H1 (cell line): ENCODE results near the gene FCMR. TPM values are rescaled to one million over a fixed set of nuclear protein-coding genes. Genes with fewer than 3 reads are reported as not detected.

ENCODE experiments used
- CTCF ChIA-PET: fragments of 300-600 bp; sonication (Branson Sonifier 250); formaldehyde crosslinking; loops from one replicate; lab custom pipeline; 2021; ENCODE audit not compliant: partially characterized antibody; lab: Charles Lee
- POLR2A ChIA-PET: fragments of 300-600 bp; sonication (Branson Sonifier 250); formaldehyde crosslinking; loops from one replicate; lab custom pipeline; 2021; ENCODE audit warnings: inconsistent platforms; ENCODE audit not compliant: partially characterized antibody; lab: Charles Lee
- DNase-seq, 2 experiments: peaks; one replicate each; pipeline versions ENCODE4 v3.0.0 to v3.0.0-alpha.2; 2010 to 2022; ENCODE audit warnings: low spot score in 2 of 2, low read depth in 1 of 2, mixed read lengths in 1 of 2
- FAIRE-seq: peaks from 2 replicates; lab custom pipeline; 2011; peaks lifted over from hg19 to GRCh38; lab: Jason Lieb, UNC
- H2AFZ ChIP-seq: 2 replicates; pipeline ENCODE4 v1.8.1; 2012; ENCODE audit warnings: low read length, inconsistent platforms
- H2AK5ac ChIP-seq: 2 replicates; pipeline ENCODE4 v1.6.1; 2013; ENCODE audit warnings: low read depth, low read length
- H2BK120ac ChIP-seq: replicated peaks from 2 replicates; pipeline ENCODE3; 2013; ENCODE audit warnings: low read depth, low read length, inconsistent platforms
- H2BK12ac ChIP-seq: 2 replicates; pipeline ENCODE4 v1.6.1; 2013; ENCODE audit warnings: low read depth, low read length
- H2BK15ac ChIP-seq: 2 replicates; pipeline ENCODE4 v1.6.1; 2013; ENCODE audit warnings: low read length
- H2BK20ac ChIP-seq: 2 replicates; pipeline ENCODE4 v1.6.1; 2013; ENCODE audit warnings: low read length
- H2BK5ac ChIP-seq: 2 replicates; pipeline ENCODE4 v1.6.1; 2013; ENCODE audit warnings: low read depth, low read length
- H3K14ac ChIP-seq: 2 replicates; pipeline ENCODE4 v1.6.1; 2013; ENCODE audit warnings: inconsistent platforms; ENCODE audit not compliant: insufficient read length
- H3K18ac ChIP-seq: 2 replicates; pipeline ENCODE4 v1.6.1; 2013; ENCODE audit warnings: low read length; ENCODE audit errors: extremely low read depth
- H3K23ac ChIP-seq: 2 replicates; pipeline ENCODE4 v1.6.1; 2013; ENCODE audit warnings: inconsistent platforms; ENCODE audit not compliant: insufficient read length
- H3K23me2 ChIP-seq: 2 replicates; pipeline ENCODE4 v1.6.1; 2013; ENCODE audit warnings: low read depth, low read length
- H3K27ac ChIP-seq: 2 replicates; pipeline ENCODE4 v1.6.1; 2011; ENCODE audit warnings: low read depth, low read length, inconsistent platforms
- H3K27me3 ChIP-seq, 4 experiments: replicated peaks in 1 of 4; 1 replicate in 1 of 4; 2 replicates in 3 of 4; pipeline versions ENCODE4 v1.6.1 to v1.8.1; 2011 to 2013; ENCODE audit warnings: low read length in 3 of 4, mild to moderate bottlenecking in 3 of 4, inconsistent platforms in 2 of 4, mixed read lengths in 2 of 4, moderate library complexity in 1 of 4; ENCODE audit not compliant: control insufficient read depth in 3 of 4, insufficient read depth in 3 of 4; ENCODE audit errors: extremely low read depth in 1 of 4
- H3K36me3 ChIP-seq, 4 experiments: 2 replicates each; pipeline versions ENCODE4 v1.6.1 to v1.8.1; 2011 to 2013; ENCODE audit warnings: mild to moderate bottlenecking in 4 of 4, low read length in 3 of 4, moderate library complexity in 2 of 4, control low read depth in 1 of 4, inconsistent platforms in 1 of 4; ENCODE audit not compliant: insufficient read depth in 4 of 4, control insufficient read depth in 2 of 4
- H3K4ac ChIP-seq: replicated peaks from 2 replicates; pipeline ENCODE3; 2013; ENCODE audit warnings: low read length, low read depth, mixed read lengths, inconsistent platforms; ENCODE audit not compliant: insufficient read length
- H3K4me1 ChIP-seq, 4 experiments: replicated peaks in 1 of 4; 1 replicate in 1 of 4; 2 replicates in 3 of 4; pipeline versions ENCODE4 v1.6.1 to v1.8.1; 2011 to 2013; ENCODE audit warnings: low read length in 3 of 4, inconsistent platforms in 2 of 4, mixed read lengths in 1 of 4; ENCODE audit not compliant: insufficient read depth in 4 of 4, control insufficient read depth in 3 of 4
- H3K4me2 ChIP-seq, 2 experiments: 2 replicates each; pipeline versions ENCODE4 v1.6.1 to v1.8.1; 2011 to 2013; ENCODE audit warnings: low read depth in 2 of 2, low read length in 2 of 2, control low read depth in 1 of 2, inconsistent platforms in 1 of 2, mild to moderate bottlenecking in 1 of 2; ENCODE audit not compliant: insufficient read depth in 1 of 2
- H3K4me3 ChIP-seq, 4 experiments: fragments of 200-600, 300-600 bp in 1 of 4; sonication (generic), shearing (Covaris generic), sonication (Bioruptor Twin) in 1 of 4; 2 replicates each; pipeline versions ENCODE4 v1.5.1 to v1.8.1; 2011 to 2016; ENCODE audit warnings: low read length in 4 of 4, low read depth in 3 of 4, control low read depth in 2 of 4, inconsistent platforms in 2 of 4, mild to moderate bottlenecking in 2 of 4, mixed read lengths in 1 of 4, moderate library complexity in 1 of 4; ENCODE audit not compliant: insufficient read depth in 2 of 4; ENCODE audit errors: extremely low read depth in 1 of 4
- H3K56ac ChIP-seq: replicated peaks from 2 replicates; pipeline ENCODE3; 2013; ENCODE audit warnings: low read depth, mild to moderate bottlenecking, mixed read lengths, low read length, inconsistent platforms; ENCODE audit not compliant: insufficient read length
- H3K79me1 ChIP-seq: 2 replicates; pipeline ENCODE4 v1.6.1; 2013; ENCODE audit warnings: low read depth, low read length, control low read depth
- H3K79me2 ChIP-seq, 2 experiments: 2 replicates each; pipeline versions ENCODE4 v1.6.1 to v1.8.1; 2012 to 2013; ENCODE audit warnings: low read length in 2 of 2, mild to moderate bottlenecking in 2 of 2, inconsistent platforms in 1 of 2; ENCODE audit not compliant: insufficient read depth in 2 of 2, control insufficient read depth in 1 of 2
- H3K9ac ChIP-seq, 4 experiments: replicated peaks in 1 of 4; 1 replicate in 1 of 4; 2 replicates in 3 of 4; pipeline versions ENCODE4 v1.6.1 to v1.8.1; 2011 to 2013; ENCODE audit warnings: low read depth in 3 of 4, low read length in 3 of 4, control low read depth in 2 of 4, mild to moderate bottlenecking in 2 of 4, moderate library complexity in 2 of 4, inconsistent platforms in 1 of 4; ENCODE audit errors: extremely low read depth in 1 of 4
- H3K9me3 ChIP-seq, 2 experiments: 2 replicates each; pipeline versions ENCODE4 v1.6.1 to v1.8.1; 2012 to 2013; ENCODE audit warnings: mild to moderate bottlenecking in 2 of 2, moderate library complexity in 2 of 2, control low read depth in 1 of 2, inconsistent platforms in 1 of 2, low read depth in 1 of 2, low read length in 1 of 2, mixed read lengths in 1 of 2; ENCODE audit not compliant: insufficient read depth in 2 of 2
- H4K20me1 ChIP-seq, 2 experiments: replicated peaks in 1 of 2; 2 replicates each; pipeline versions ENCODE3 to v1.8.1; 2011 to 2013; ENCODE audit warnings: inconsistent platforms in 2 of 2, low read length in 2 of 2, mild to moderate bottlenecking in 1 of 2; ENCODE audit not compliant: insufficient read depth in 2 of 2, control insufficient read depth in 1 of 2
- H4K5ac ChIP-seq: 2 replicates; pipeline ENCODE4 v1.6.1; 2013; ENCODE audit warnings: low read length, low read depth, mixed read lengths, inconsistent platforms; ENCODE audit not compliant: insufficient read length
- H4K8ac ChIP-seq: 2 replicates; pipeline ENCODE4 v1.8.0; 2013; ENCODE audit warnings: mild to moderate bottlenecking, moderate library complexity, low read length, inconsistent platforms; ENCODE audit not compliant: insufficient read depth; ENCODE audit errors: extremely low read depth
- H4K91ac ChIP-seq: replicated peaks from 2 replicates; pipeline ENCODE3; 2013; ENCODE audit warnings: low read length, mixed read lengths, inconsistent platforms; ENCODE audit not compliant: insufficient read length
- ATF2 ChIP-seq: IDR thresholded peaks from 2 replicates; pipeline ENCODE4 v1.6.1; 2012; ENCODE audit warnings: low read length, inconsistent platforms
- CHD1 ChIP-seq: IDR thresholded peaks from 2 replicates; pipeline ENCODE4 v1.6.1; 2012; ENCODE audit warnings: low read depth, low read length, improper control_type of control experiment
- CREB1 ChIP-seq: IDR thresholded peaks from 2 replicates; pipeline ENCODE4 v1.6.1; 2012; ENCODE audit warnings: inconsistent platforms
- EGR1 ChIP-seq: IDR thresholded peaks from 2 replicates; pipeline ENCODE4 v1.6.1; 2011; ENCODE audit warnings: low read depth, low read length, borderline replicate concordance
- EP300 ChIP-seq, 2 experiments: IDR thresholded peaks; 1 replicate in 1 of 2; 2 replicates in 1 of 2; pipeline ENCODE4 v1.6.1; 2011 to 2012; ENCODE audit warnings: low read depth in 2 of 2, low read length in 2 of 2, mild to moderate bottlenecking in 2 of 2, borderline replicate concordance in 1 of 2, inconsistent platforms in 1 of 2, moderate library complexity in 1 of 2
- JUN ChIP-seq: IDR thresholded peaks from 2 replicates; pipeline ENCODE4 v1.6.1; 2011; ENCODE audit warnings: low read depth, mild to moderate bottlenecking, improper control_type of control experiment, low read length
- KDM5A ChIP-seq: fragments of 200-600 bp; IDR thresholded peaks from 2 replicates; pipeline ENCODE4 v1.7.1; 2012; ENCODE audit warnings: mild to moderate bottlenecking, low read length, inconsistent platforms, mixed read lengths
- POLR2AphosphoS5 ChIP-seq: IDR thresholded peaks from 2 replicates; pipeline ENCODE4 v1.6.1; 2011; ENCODE audit warnings: low read depth, low read length
- RFX5 ChIP-seq: IDR thresholded peaks from 2 replicates; pipeline ENCODE4 v1.6.1; 2011; ENCODE audit warnings: low read depth, low read length, improper control_type of control experiment, borderline replicate concordance
- TAF1 ChIP-seq: IDR thresholded peaks from 2 replicates; pipeline ENCODE4 v1.6.1; 2011; ENCODE audit warnings: mild to moderate bottlenecking, low read depth, low read length
- WGBS, 2 experiments: shearing (Covaris generic) in 1 of 2; methylation state at CpG; one replicate each; pipeline versions ENCODE4 v1.1.6 to v1.1.7; 2013 to 2015; ENCODE audit warnings: low lambda C conversion rate in 2 of 2, mixed read lengths in 2 of 2, inconsistent platforms in 1 of 2, low coverage in 1 of 2, missing lambda C conversion rate in 1 of 2; ENCODE audit not compliant: insufficient replicate concordance in 2 of 2, insufficient coverage in 1 of 2, insufficient read length in 1 of 2; ENCODE audit errors: extremely low coverage in 1 of 2, missing lambda C conversion rate in 1 of 2; 5-methylcytosine and 5-hydroxymethylcytosine counted together
- polyA plus RNA-seq, 7 experiments: library from polyadenylated mRNA; depleted of rRNA in 3 of 7; stranded (reverse) in 5 of 7; unstranded in 2 of 7; fragments of >200 nt in 5 of 7; fragments of 200-250 nt in 2 of 7; gene quantifications; 1 replicate in 5 of 7; 2 replicates in 1 of 7; 4 replicates in 1 of 7; pipeline versions ENCODE4 v1.2.1 to v1.2.3, GENCODE V29; 2011 to 2013; ENCODE audit warnings: missing spikeins in 2 of 7, mixed read lengths in 2 of 7
- total RNA-seq: library from RNA; stranded (reverse); fragmentation: NEBNext Ultra II Directional; extraction: Animal tissue kit (Norgen Biotek cat#: 25700); gene quantifications from 2 replicates; pipeline ENCODE4 v1.2.1, GENCODE V29; 2021

FCMR gene
- total and polyA plus RNA-seq, 2 of the 8 experiments (the other 6 are each of a cell fraction or from before 2014, with no cell fraction given) = 0.53 TPM; not detected in 1

DNA sequence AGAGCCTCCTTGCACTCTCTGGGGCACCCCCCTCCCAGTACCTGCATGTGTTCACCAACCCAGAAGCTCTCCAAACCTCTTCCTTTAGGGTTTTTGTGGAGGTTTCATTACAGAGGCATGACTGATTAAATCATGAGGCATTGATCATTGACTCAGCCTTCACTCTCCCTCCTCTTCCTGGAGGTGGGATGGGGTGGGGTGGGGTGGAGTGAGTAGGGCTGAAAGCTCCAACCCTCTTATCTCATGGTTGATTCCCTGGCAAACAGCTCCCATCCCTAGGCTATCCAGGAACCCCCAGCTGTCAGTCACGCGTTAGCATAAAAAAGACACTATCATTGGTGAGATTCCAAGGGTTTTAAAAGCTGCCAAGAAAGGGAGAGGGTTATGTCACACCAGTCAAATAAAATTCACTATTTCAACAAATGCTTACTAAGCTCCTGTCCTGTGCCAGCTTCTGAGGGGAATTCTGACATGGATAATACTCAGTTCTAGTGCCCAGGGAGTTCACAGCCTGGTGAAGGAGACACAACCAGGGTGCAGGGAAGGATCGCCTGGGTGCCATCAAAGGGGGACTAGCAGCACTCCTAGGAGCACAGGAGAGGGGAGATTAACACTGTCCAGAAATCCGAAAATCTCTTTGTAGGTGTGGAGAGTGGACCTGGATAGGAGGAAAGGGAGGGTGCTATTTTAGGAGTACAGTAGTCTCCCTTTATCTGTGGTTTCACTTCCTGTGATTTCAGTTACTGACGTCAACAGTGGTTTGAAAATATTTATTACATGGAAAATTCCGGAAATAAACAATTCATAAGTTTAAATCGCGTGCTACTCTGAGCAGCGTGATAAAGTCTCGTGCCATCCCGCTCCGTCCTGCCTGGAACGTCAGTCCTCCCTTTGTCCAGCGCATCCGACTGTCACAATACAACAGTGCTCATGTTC lies 31.3 kb downstream of the FCMR start:
- Histone ChIP-seq H4K8ac (no peak overlapping the region), H3K27me3 (no peaks in the 10 kb centered on the region), H2BK20ac (peak overlapping the region; percentile 17; the same call in 1 of the 2 replicates), H3K23ac (no peak overlapping the region), H3K14ac (no peak overlapping the region), H4K20me1 (no peaks in the 10 kb centered on the region), H3K9me3 (no peaks in the 10 kb centered on the region), H4K5ac (no peak overlapping the region), H3K4me3 (no peak overlapping the region), H3K4me1 (peaks cover 0 to 3% (median 1%) of the 10 kb centered on the region in 4 experiments; a peak in 3 of 7 replicates), H2BK15ac (no peak overlapping the region; the same call in 1 of the 2 replicates), H2AFZ (no peak overlapping the region), H3K4ac (no peak overlapping the region), H3K79me2 (no peaks in the 10 kb centered on the region), H4K91ac (no peak overlapping the region), H2BK12ac (0 out of 2 replicates have a peak overlapping the region, but pooled peaks have one; percentile 19), H3K56ac (no peak overlapping the region), H3K27ac (no peak overlapping the region), H3K4me2 (0 out of 4 replicates have a peak overlapping the region, but pooled peaks of 1 of the 2 experiments have one; percentile 5), H3K23me2 (no peaks in the 10 kb centered on the region), H3K36me3 (no peaks in the 10 kb centered on the region), H3K18ac (no peak overlapping the region), H2AK5ac (no peak overlapping the region), H2BK5ac (no peak overlapping the region), H2BK120ac (no peak overlapping the region), H3K9ac (no peak overlapping the region), H3K79me1 (no peaks in the 10 kb centered on the region)
- CTCF ChIA-PET = interaction anchor here (0.8 to 1.5 kb wide), 8 partner anchors 11 to 33 kb away, joined by 3 to 9 read pairs (median 4); partner anchors contain the start of gene IL20
- POLR2A ChIA-PET = no interaction called here
- WGBS, 2 experiments = 85% methylated on average over 15 of the region's 15 CpGs; no CpG with 5 or more reads in 1 of the 2 experiments
- FAIRE-seq (no peak), DNase-seq (peak in 1 of 2 experiments; percentile 42)
- TF ChIP-seq EGR1 (no peak), CREB1 (no peak), EP300 (IDR thresholded peaks at IDR 0.05; ENCODE audit: borderline replicate concordance in 1 of 2, low read depth in 2 of 2, low read length in 2 of 2) (no peak), KDM5A (no peak), RFX5 (no peak), TAF1 (no peak), CHD1 (no peak), ATF2 (no peak), JUN (no peak), POLR2AphosphoS5 (no peak)
